AG04450 (cell line): Measurements from ENCODE around the gene BCS1L. TPM values are rescaled to one million over a fixed set of nuclear protein-coding genes. Genes with fewer than 3 reads are reported as not detected.

Experiments
- CTCF ChIA-PET: fragments of 300-600, 350-600 bp; formaldehyde crosslinking; extraction: SDS; loops from one replicate; lab custom pipeline; 2022; ENCODE audit warnings: antibody characterized with exemption, inconsistent platforms; lab: Charles Lee
- POLR2A ChIA-PET: fragments of 350-600 bp; formaldehyde crosslinking; extraction: SDS; loops from one replicate; lab custom pipeline; 2021; ENCODE audit warnings: antibody characterized with exemption, inconsistent platforms; lab: Yijun Ruan, JAX
- DNase-seq: peaks from one replicate; pipeline ENCODE4 v3.0.0-alpha.2; 2011; ENCODE audit warnings: low read depth, low spot score
- H3K27ac ChIP-seq: one replicate; pipeline ENCODE4 v1.5.1; 2012; ENCODE audit warnings: low read depth, low read length, control low read depth
- H3K27me3 ChIP-seq: one replicate; pipeline ENCODE4 v1.6.0; 2012; ENCODE audit warnings: low read length; ENCODE audit not compliant: control insufficient read depth, insufficient read depth
- H3K4me3 ChIP-seq: 2 replicates; pipeline ENCODE4 v1.5.1; 2011; ENCODE audit warnings: mild to moderate bottlenecking, low read depth, low read length, control low read depth
- H3K9me3 ChIP-seq: 2 replicates; pipeline ENCODE4 v1.5.1; 2012; ENCODE audit warnings: low read length; ENCODE audit not compliant: control insufficient read depth, insufficient read depth
- polyA plus RNA-seq: library from polyadenylated mRNA; depleted of rRNA; stranded (reverse); fragments of >200 nt; gene quantifications from 2 replicates; pipeline ENCODE4 v1.2.3, GENCODE V29; 2011; rRNA removed
- TF ChIP-seq, protein P1 (sequence below): IDR thresholded peaks from 2 replicates; pipeline ENCODE4 v1.5.1; 2011; ENCODE audit warnings: low read depth, low read length, control low read depth, inconsistent platforms

Gene BCS1L
- polyA plus RNA-seq, 1 experiment = 28.4 TPM

DNA sequence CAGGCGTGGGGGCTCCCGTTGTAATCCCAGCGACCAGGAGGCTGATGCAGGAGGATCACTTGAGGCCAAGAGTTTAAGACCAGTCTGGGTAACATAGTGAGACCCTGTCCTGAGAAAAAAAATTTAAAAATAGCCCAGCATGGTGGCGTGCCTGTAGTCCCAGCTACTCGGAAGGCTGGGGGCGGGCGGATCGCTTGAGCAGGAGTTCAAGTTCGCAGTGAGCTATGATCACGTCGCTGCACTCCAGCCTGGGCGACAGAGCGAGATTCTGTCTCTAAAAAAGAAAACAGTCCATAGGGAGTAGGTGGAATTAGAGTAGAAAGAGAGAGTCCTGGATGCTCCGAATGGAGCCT, 50.8 kb downstream of the BCS1L start:
- TF ChIP-seq, protein P1, sequence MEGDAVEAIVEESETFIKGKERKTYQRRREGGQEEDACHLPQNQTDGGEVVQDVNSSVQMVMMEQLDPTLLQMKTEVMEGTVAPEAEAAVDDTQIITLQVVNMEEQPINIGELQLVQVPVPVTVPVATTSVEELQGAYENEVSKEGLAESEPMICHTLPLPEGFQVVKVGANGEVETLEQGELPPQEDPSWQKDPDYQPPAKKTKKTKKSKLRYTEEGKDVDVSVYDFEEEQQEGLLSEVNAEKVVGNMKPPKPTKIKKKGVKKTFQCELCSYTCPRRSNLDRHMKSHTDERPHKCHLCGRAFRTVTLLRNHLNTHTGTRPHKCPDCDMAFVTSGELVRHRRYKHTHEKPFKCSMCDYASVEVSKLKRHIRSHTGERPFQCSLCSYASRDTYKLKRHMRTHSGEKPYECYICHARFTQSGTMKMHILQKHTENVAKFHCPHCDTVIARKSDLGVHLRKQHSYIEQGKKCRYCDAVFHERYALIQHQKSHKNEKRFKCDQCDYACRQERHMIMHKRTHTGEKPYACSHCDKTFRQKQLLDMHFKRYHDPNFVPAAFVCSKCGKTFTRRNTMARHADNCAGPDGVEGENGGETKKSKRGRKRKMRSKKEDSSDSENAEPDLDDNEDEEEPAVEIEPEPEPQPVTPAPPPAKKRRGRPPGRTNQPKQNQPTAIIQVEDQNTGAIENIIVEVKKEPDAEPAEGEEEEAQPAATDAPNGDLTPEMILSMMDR = no peak
- ChIA-PET POLR2A (interaction anchor here (0.7 to 1.9 kb wide), 5 partner anchors 21 to 137 kb away, joined by 3 to 7 read pairs (median 3); partner anchors contain the start of genes BCS1L and ZNF142), CTCF (interaction anchor here (0.5 to 3.0 kb wide), 36 partner anchors 8 to 166 kb away, joined by 3 to 44 read pairs (median 4); partner anchors contain the start of genes CYP27A1, PLCD4, RNF25 and STK36)

GRCh38 chr2:218710687-218711549, 51.4 kb downstream of the BCS1L start, which contains the start of gene TTLL4:
TSS of gene TTLL4 (plus strand) at chr2:218710835. CDS start at chr2:218737677, 26,842 bp downstream.
- H3K9me3 ChIP-seq = 0 out of 2 replicates have a peak, but pooled peaks cover 2% of the 10 kb centered on the region
- POLR2A ChIA-PET = interaction anchor here (0.7 to 1.9 kb wide), 5 partner anchors 21 to 137 kb away, joined by 3 to 7 read pairs (median 3); partner anchors contain the start of genes BCS1L and ZNF142
- peak; percentile 88 for DNase-seq
- H3K4me3 ChIP-seq = peak within 1 kb of the TSS; percentile 91
- TF ChIP-seq, protein P1 = peak; percentile 74
- CTCF ChIA-PET = interaction anchor here (0.5 to 3.0 kb wide), 39 partner anchors 9 to 165 kb away, joined by 3 to 44 read pairs (median 4); partner anchors contain the start of genes CYP27A1, PLCD4, RNF25 and STK36
- no peaks in the 10 kb centered on the region for H3K27me3 ChIP-seq
- H3K27ac ChIP-seq = peak within 1 kb of the TSS; percentile 87

More for the DNA sequence above, 50.8 kb downstream of the BCS1L start:
- Histone ChIP-seq H3K27ac (no peak overlapping the region), H3K9me3 (0 out of 2 replicates have a peak, but pooled peaks cover 2% of the 10 kb centered on the region), H3K27me3 (no peaks in the 10 kb centered on the region), H3K4me3 (peak overlapping the region; percentile 53)
- no peak for DNase-seq

DNA sequence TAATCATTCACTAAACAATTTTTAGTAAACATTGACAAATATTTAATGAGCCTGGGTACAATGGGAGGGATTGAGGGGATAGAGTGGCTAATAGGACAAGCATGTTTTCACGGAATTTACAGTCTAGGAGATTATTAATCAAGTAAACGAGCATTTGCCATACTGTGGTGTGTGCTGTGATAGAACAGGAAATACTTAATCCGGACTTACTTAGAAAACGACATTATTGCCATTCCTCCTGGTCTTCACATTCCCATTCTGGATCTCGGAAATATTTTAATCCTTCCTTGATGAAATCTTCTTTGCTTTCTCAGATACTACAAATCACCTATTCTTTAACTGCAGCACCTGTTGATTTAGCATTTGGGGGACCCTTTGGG, 52.1 kb downstream of the BCS1L start:
- Histone ChIP-seq H3K9me3 (0 out of 2 replicates have a peak, but pooled peaks cover 2% of the 10 kb centered on the region), H3K27me3 (no peaks in the 10 kb centered on the region), H3K4me3 (peak overlapping the region; percentile 91), H3K27ac (no peak overlapping the region)
- no peak for DNase-seq
- CTCF ChIA-PET = interaction anchor here (1.0 to 3.0 kb wide), 7 partner anchors 12 to 137 kb away, joined by 4 to 44 read pairs (median 13); partner anchors contain the start of genes RNF25 and STK36
- TF ChIP-seq, protein P1 = no peak
- POLR2A ChIA-PET = interaction anchor here (1.6 to 1.9 kb wide), 2 partner anchors 20 to 52 kb away, joined by 6 to 7 read pairs; partner anchors contain the start of genes BCS1L and ZNF142

Other genes with a start within 250 kb of the BCS1L start
- gene VIL1, start 240.6 kb upstream of the BCS1L start, polyA plus RNA-seq = 0.06 TPM in 1 of 2 replicates, not detected in the other
- 2.8 and 4.9 TPM in 2 replicates for gene USP37, start 91.3 kb upstream of the BCS1L start, polyA plus RNA-seq
- gene CNOT9, start 90.8 kb upstream of the BCS1L start, polyA plus RNA-seq = 60.2 and 77.1 TPM in 2 replicates
- 4.7 and 4.9 TPM in 2 replicates for gene PLCD4, start 51.8 kb upstream of the BCS1L start, polyA plus RNA-seq
- gene ZNF142, start 60 bp upstream of the BCS1L start, polyA plus RNA-seq = 3.5 and 5.5 TPM in 2 replicates
- 57.5 and 76.3 TPM in 2 replicates for gene RNF25, start 12.3 kb downstream of the BCS1L start, polyA plus RNA-seq
- 52.5 and 53.1 TPM in 2 replicates for gene STK36, start 12.4 kb downstream of the BCS1L start, polyA plus RNA-seq
- 16.3 and 18.0 TPM in 2 replicates for gene TTLL4, start 51.2 kb downstream of the BCS1L start, polyA plus RNA-seq
- gene CYP27A1, start 122.5 kb downstream of the BCS1L start, polyA plus RNA-seq = 25.6 and 31.0 TPM in 2 replicates
- gene PRKAG3, start 172.1 kb downstream of the BCS1L start, polyA plus RNA-seq = not detected in 2 replicates
- not detected in 2 replicates for gene WNT6, start 200.1 kb downstream of the BCS1L start, polyA plus RNA-seq
- not detected in 2 replicates for gene WNT10A, start 221.2 kb downstream of the BCS1L start, polyA plus RNA-seq